GM12878 (cell line): ENCODE results near the gene APLP2. TPM values are rescaled to one million over a fixed set of nuclear protein-coding genes. Genes with fewer than 3 reads are reported as not detected.

Source experiments
- ATAC-seq: fragments of 200-7000 bp; cut with Tn5 transposase; 3 replicates; pipeline ENCODE4 v1.9.1; 2020; ENCODE audit warnings: mild to moderate bottlenecking, moderate library complexity
- BruUV-seq: library from RNA; stranded (reverse); fragments of 400-500 nt; replicated peaks from 2 replicates; lab custom pipeline; 2021; lab: Mats Ljungman, UMichigan
- CTCF ChIA-PET: fragments of 300-600 bp; sonication (Branson Sonifier 250); formaldehyde crosslinking; extraction: SDS; loops from one replicate; lab custom pipeline; 2021; ENCODE audit warnings: inconsistent platforms; lab: Yijun Ruan, JAX
- POLR2A ChIA-PET: fragments of 350-600 bp; formaldehyde crosslinking; extraction: SDS; loops from one replicate; lab custom pipeline; 2021; ENCODE audit warnings: inconsistent platforms; lab: Charles Lee
- RAD21 ChIA-PET: fragments of 300-600 bp; sonication (Branson Sonifier 250); formaldehyde crosslinking; loops from one replicate; lab custom pipeline; 2023; ENCODE audit warnings: antibody characterized with exemption; ENCODE audit not compliant: unreplicated experiment; lab: Charles Lee
- SMC1A ChIA-PET: fragments of 300-600 bp; sonication (Branson Sonifier 250); formaldehyde crosslinking; loops from one replicate; lab custom pipeline; 2023; ENCODE audit not compliant: unreplicated experiment, uncharacterized antibody; lab: Charles Lee
- DNase-seq: peaks from one replicate; pipeline ENCODE4 v3.0.0-alpha.2; 2011; ENCODE audit warnings: low read depth, low spot score
- FAIRE-seq: peaks from 3 replicates; lab custom pipeline; 2011; peaks lifted over from hg19 to GRCh38; lab: Jason Lieb, UNC
- H2AFZ ChIP-seq: 2 replicates; pipeline ENCODE4 v1.6.0; 2011; ENCODE audit warnings: low read depth, low read length, control low read depth; ENCODE audit not compliant: control insufficient read depth
- H3K27ac ChIP-seq: 2 replicates; pipeline ENCODE4 v1.5.1; 2011; ENCODE audit warnings: control low read depth; ENCODE audit not compliant: control insufficient read depth, insufficient read depth
- H3K27me3 ChIP-seq, 2 experiments: replicated peaks in 1 of 2; 2 replicates each; pipeline versions ENCODE4 v1.6.0 to v1.6.1; 2011; ENCODE audit warnings: low read length in 1 of 2; ENCODE audit not compliant: control insufficient read depth in 2 of 2, insufficient read depth in 2 of 2
- H3K36me3 ChIP-seq, 2 experiments: 2 replicates each; pipeline ENCODE4 v1.5.1; 2011; ENCODE audit warnings: low read length in 1 of 2; ENCODE audit not compliant: control insufficient read depth in 2 of 2, insufficient read depth in 2 of 2
- H3K4me1 ChIP-seq: 2 replicates; pipeline ENCODE4 v1.6.1; 2011; ENCODE audit warnings: mild to moderate bottlenecking, low read length, moderate library complexity, mixed read lengths; ENCODE audit not compliant: control insufficient read depth, insufficient read depth
- H3K4me2 ChIP-seq: 2 replicates; pipeline ENCODE4 v1.6.0; 2011; ENCODE audit warnings: control low read depth; ENCODE audit not compliant: control insufficient read depth, insufficient read depth
- H3K4me3 ChIP-seq: fragments of 200-600 bp; sonication (generic); 2 replicates; pipeline ENCODE4 v1.5.1; 2016
- H3K79me2 ChIP-seq: 2 replicates; pipeline ENCODE4 v1.6.0; 2011; ENCODE audit warnings: low read length; ENCODE audit not compliant: control insufficient read depth, insufficient read depth
- H3K9ac ChIP-seq: 2 replicates; pipeline ENCODE4 v1.8.0; 2011; ENCODE audit warnings: low read length, control low read depth, mixed read lengths; ENCODE audit not compliant: control insufficient read depth, insufficient read depth
- H3K9me3 ChIP-seq: replicated peaks from 3 replicates; pipeline ENCODE4 v1.5.1; 2011; ENCODE audit warnings: mild to moderate bottlenecking, low read length; ENCODE audit not compliant: control insufficient read depth, insufficient read depth
- H4K20me1 ChIP-seq: 2 replicates; pipeline ENCODE4 v1.6.0; 2011; ENCODE audit not compliant: control insufficient read depth, insufficient read depth
- BCL11A ChIP-seq: IDR thresholded peaks from 2 replicates; pipeline ENCODE4 v1.6.1; 2011; ENCODE audit warnings: low read depth, low read length
- CHD2 ChIP-seq: IDR thresholded peaks from 2 replicates; pipeline ENCODE4 v1.6.1; 2011; ENCODE audit warnings: low read depth, low read length, improper control_type of control experiment, borderline replicate concordance
- CREB1 ChIP-seq: IDR thresholded peaks from 2 replicates; pipeline ENCODE4 v1.6.1; 2012; ENCODE audit warnings: low read depth, mild to moderate bottlenecking, inconsistent platforms
- FOXM1 ChIP-seq: IDR thresholded peaks from 2 replicates; pipeline ENCODE4 v1.6.1; 2012; ENCODE audit warnings: low read depth, mild to moderate bottlenecking, inconsistent platforms, low read length, moderate library complexity
- JUND ChIP-seq: IDR thresholded peaks from 2 replicates; pipeline ENCODE4 v1.6.1; 2012; ENCODE audit warnings: low read depth, mild to moderate bottlenecking, low read length, improper control_type of control experiment, moderate library complexity
- KDM1A ChIP-seq: fragments of 200-600 bp; sonication (generic); IDR thresholded peaks from 2 replicates; pipeline ENCODE4 v1.6.1; 2016; ENCODE audit warnings: borderline replicate concordance
- MAX ChIP-seq: IDR thresholded peaks from 2 replicates; pipeline ENCODE4 v1.6.1; 2012; ENCODE audit warnings: low read depth, low read length, improper control_type of control experiment
- MYC ChIP-seq: IDR thresholded peaks from 2 replicates; pipeline ENCODE4 v1.6.1; 2011; ENCODE audit warnings: mild to moderate bottlenecking, low read length, moderate library complexity, inconsistent platforms; ENCODE audit not compliant: insufficient read depth, insufficient replicate concordance, insufficient read length, severe bottlenecking
- POLR2A ChIP-seq: IDR thresholded peaks from 2 replicates; pipeline ENCODE4 v1.6.1; 2011; ENCODE audit warnings: low read depth, mild to moderate bottlenecking, low read length
- POLR2AphosphoS2 ChIP-seq: IDR thresholded peaks from 2 replicates; pipeline ENCODE4 v1.6.1; 2011; ENCODE audit warnings: low read depth, mild to moderate bottlenecking, low read length, improper control_type of control experiment, moderate library complexity
- PRDM15 ChIP-seq: fragments of 450-650 bp; formaldehyde crosslinking; IDR thresholded peaks from 2 replicates; pipeline ENCODE4 v1.4.0; 2020; ENCODE audit warnings: mild to moderate bottlenecking, moderate library complexity
- SIX5 ChIP-seq: IDR thresholded peaks from 2 replicates; pipeline ENCODE4 v1.6.1; 2011; ENCODE audit warnings: mild to moderate bottlenecking, low read depth, low read length, moderate library complexity; ENCODE audit not compliant: severe bottlenecking
- WGBS: methylation state at CpG from one replicate; pipeline ENCODE4 v1.1.6; 2016; ENCODE audit warnings: low lambda C conversion rate; ENCODE audit not compliant: insufficient replicate concordance, insufficient coverage; ENCODE audit errors: missing lambda C conversion rate; 5-methylcytosine and 5-hydroxymethylcytosine counted together
- in situ Hi-C: fragments of 300-500 bp; cut with MboI; formaldehyde crosslinking; loops from 9 replicates; pipeline ENCODE4 v1.14.3; 2018; ENCODE audit warnings: mixed read lengths
- intact Hi-C: fragments of 100-400 bp; cut with micrococcal nuclease; formaldehyde crosslinking; loops from one replicate; pipeline ENCODE4 v1.14.2; 2022; ENCODE audit not compliant: unreplicated experiment
- polyA plus RNA-seq, 11 experiments: library from polyadenylated mRNA; depleted of rRNA in 4 of 11; unstranded in 6 of 11; stranded (reverse) in 5 of 11; fragments of >200 nt; fragmentation: Nextera tagmentation in 4 of 11; fragmentation: Illumina TruSeq in 1 of 11; extraction: Ambion mirVana in 4 of 11; extraction: Trizol in 1 of 11; gene quantifications; 1 replicate in 1 of 11; 2 replicates in 10 of 11; pipeline versions ENCODE4 v1.2.1 to v1.2.3, GENCODE V29; 2011 to 2016; ENCODE audit warnings: inconsistent platforms in 2 of 11, missing spikeins in 2 of 11, low read depth in 1 of 11
- total RNA-seq, 4 experiments: library from RNA; depleted of rRNA in 3 of 4; stranded (reverse); fragments of >200 nt in 3 of 4; fragmentation: Illumina TruSeq in 1 of 4; extraction: Trizol in 1 of 4; gene quantifications; 2 replicates each; pipeline versions ENCODE4 v1.2.1 to v1.2.3, GENCODE V29; 2013 to 2021
- TF ChIP-seq, protein P1 (sequence below): fragments of 450-650 bp; IDR thresholded peaks from 2 replicates; pipeline ENCODE4 v1.6.1; 2014; ENCODE audit warnings: mild to moderate bottlenecking

The APLP2 gene
- total and polyA plus RNA-seq, 10 of the 15 experiments (the other 5 are each of a cell fraction or from before 2014, with no cell fraction given): 2.3 to 38.8 (median 21.3) TPM

DNA sequence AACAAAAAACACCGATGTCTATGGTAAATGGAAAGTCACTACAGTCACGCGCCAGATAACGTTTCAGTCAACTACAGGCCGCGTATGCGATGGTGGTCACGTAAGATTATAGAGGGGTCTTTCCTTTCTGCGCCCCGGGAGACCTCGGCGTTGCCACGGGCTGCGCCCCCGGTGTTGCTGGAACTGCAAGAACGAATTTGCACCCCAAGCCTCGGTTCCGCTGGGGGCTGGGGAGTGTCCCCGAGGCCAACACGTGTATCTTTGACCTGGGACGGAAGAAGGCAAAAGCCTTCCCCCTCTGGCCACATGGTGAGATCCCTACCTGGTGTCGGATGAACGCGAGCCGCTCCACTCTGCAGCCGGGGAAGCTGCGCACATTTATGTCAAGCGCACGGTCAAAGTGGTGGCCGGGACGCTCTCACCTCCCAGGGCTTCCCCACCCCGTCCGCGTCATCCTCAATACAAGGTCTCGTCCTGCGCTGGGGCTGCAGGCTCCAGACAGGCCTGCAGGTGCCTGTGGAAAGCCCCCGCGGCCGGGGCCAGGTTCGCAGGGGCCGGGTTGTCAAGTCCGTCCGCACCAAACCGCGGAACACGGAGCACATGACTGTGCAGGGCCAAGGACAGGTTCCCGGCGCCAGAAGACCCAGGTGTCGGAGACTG, 29.3 kb upstream of the APLP2 start:
- CTCF ChIA-PET: no interaction called here
- Histone ChIP-seq H3K36me3 (no peaks in the 10 kb centered on the region), H2AFZ (no peak overlapping the region), H3K9ac (no peak overlapping the region), H3K27ac (no peak overlapping the region), H3K9me3 (no peaks in the 10 kb centered on the region), H3K4me3 (no peak overlapping the region), H3K79me2 (no peaks in the 10 kb centered on the region), H4K20me1 (no peaks in the 10 kb centered on the region), H3K4me1 (no peaks in the 10 kb centered on the region), H3K27me3 (no peaks in the 10 kb centered on the region; a peak in 3 of 4 replicates), H3K4me2 (no peak overlapping the region)
- SMC1A ChIA-PET: no interaction called here
- POLR2A ChIA-PET: no interaction called here
- DNase-seq (no peak), ATAC-seq (no peak), FAIRE-seq (no peak)
- no peak for TF ChIP-seq JUND
- TF ChIP-seq PRDM15: no peak
- TF ChIP-seq MAX: no peak
- no peak for TF ChIP-seq BCL11A
- TF ChIP-seq KDM1A: no peak
- TF ChIP-seq CREB1: no peak
- TF ChIP-seq CHD2: no peak
- TF ChIP-seq POLR2A: no peak
- no peak for TF ChIP-seq MYC
- TF ChIP-seq, protein P1, sequence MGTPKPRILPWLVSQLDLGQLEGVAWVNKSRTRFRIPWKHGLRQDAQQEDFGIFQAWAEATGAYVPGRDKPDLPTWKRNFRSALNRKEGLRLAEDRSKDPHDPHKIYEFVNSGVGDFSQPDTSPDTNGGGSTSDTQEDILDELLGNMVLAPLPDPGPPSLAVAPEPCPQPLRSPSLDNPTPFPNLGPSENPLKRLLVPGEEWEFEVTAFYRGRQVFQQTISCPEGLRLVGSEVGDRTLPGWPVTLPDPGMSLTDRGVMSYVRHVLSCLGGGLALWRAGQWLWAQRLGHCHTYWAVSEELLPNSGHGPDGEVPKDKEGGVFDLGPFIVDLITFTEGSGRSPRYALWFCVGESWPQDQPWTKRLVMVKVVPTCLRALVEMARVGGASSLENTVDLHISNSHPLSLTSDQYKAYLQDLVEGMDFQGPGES: no peak
- TF ChIP-seq FOXM1: no peak
- TF ChIP-seq POLR2AphosphoS2: no peak
- TF ChIP-seq SIX5: no peak
- intact Hi-C loops (no loop called here), in situ Hi-C loops (no loop called here)
- no TSS peak for BruUV-seq
- 84% methylated on average over 41 of the region's 49 CpGs for WGBS
- RAD21 ChIA-PET: no interaction called here
